MV-4-11 (cell line): Measurements from ENCODE around the gene PAFAH1B1.

Experiments
- DNase-seq: peaks from one replicate; lab custom pipeline; 2025; lab: John Stamatoyannopoulos, UW

PAFAH1B1 gene

DNA sequence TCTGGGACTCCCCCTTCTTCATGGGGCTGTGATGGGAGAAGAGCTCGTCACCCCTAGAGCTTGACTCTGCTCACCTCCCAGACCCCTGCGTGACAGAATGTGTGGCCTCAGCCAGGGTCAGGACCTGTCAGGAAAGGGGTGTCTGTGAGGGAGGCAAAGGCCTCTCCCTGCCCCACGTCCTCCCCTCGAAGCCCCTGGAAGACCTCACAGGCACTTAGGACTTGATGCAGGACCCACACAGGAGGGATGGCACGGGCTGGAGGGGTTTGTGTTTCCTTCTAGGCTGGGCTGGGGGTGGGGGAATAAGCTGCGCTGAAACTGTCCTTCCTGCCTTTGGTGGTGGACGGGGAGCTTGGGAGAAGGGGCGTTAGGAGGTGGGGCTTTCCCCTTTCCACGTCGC lies 129.2 kb downstream of the PAFAH1B1 start:
- no peak for DNase-seq

DNA sequence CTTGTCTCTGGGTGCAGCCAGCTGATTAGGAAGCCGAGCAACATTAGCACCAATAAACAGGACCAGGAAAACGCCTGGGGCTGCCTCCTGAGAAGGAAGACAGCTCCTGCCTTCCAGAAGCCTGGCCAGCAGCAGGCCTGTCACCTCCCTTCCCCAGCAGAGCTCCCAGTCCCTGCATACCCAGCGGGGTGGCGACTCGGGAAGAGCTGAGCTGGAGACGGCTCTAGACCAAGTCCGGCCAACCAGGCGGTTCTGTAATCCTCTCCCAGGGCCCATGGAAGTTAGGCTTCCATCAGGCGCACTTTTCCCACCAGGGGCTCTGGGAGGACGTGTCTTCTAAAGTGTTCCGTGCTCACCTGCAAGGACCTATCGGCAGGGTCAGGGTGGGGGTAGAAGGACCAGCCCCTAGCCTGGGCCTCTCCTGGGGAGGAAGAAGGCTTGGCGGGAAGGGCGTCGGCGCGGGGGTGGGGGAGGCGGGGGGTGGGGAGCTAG lies 130.1 kb downstream of the PAFAH1B1 start:
- DNase-seq, result no peak

DNA sequence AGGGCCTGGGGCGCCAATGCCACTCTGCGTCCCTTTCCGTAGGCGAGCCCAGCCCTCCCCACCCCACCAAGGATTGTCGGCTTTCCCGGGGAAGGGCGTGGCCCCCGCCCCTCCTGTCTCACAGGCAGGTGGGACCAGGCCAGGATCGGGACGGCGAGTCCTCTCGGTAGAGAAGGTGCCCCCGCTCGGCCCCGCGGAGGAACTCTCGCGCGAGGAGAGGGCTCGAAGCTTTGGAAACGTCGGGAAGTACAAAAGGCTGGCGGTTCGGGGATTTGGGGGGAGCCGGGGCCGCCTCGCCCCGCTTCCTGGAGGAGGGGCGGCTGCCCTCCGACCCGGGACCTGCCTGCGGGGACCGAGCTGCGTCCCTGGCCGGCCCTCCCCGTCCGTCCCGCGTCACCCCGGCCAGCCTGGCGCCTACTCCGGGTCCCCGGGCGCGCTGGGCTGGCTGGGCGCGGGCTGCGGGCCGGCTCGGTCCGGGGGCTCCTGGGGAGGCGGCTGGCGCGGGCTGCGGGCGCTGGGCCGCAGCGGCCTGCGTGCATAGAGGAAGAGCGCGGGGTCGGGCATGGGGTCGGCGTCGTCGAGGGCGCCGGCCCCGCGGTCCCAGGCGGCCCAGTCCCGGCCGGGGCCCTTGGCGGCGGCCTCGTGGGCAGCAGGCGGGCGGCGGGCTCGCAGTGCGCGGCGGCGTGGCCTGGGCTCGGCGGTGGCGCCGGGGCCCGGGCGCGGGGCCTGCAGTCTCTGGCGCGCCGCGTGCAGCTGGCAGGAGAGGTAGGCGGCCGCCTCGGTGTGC lies 130.7 kb downstream of the PAFAH1B1 start:
- DNase-seq, result no peak

DNA sequence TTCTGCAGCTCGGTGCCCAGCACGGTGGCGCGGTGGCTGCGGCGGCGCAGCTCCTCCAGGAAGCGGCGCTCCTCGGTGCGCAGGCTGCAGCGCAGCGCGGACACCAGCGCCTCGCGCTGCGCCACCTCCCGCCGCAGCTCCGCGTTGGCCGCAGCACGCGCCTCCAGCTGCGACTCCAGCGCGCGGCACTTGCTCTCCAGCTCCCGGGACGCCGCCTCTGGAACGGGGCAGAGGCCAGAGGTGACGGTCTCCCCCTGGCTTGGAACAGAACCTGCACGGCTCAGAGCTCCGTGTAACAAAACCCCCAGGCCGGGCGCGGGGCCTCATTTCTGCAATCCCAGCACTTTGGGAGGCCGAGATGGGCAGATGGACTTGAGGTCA lies 131.3 kb downstream of the PAFAH1B1 start:
- no peak for DNase-seq

DNA sequence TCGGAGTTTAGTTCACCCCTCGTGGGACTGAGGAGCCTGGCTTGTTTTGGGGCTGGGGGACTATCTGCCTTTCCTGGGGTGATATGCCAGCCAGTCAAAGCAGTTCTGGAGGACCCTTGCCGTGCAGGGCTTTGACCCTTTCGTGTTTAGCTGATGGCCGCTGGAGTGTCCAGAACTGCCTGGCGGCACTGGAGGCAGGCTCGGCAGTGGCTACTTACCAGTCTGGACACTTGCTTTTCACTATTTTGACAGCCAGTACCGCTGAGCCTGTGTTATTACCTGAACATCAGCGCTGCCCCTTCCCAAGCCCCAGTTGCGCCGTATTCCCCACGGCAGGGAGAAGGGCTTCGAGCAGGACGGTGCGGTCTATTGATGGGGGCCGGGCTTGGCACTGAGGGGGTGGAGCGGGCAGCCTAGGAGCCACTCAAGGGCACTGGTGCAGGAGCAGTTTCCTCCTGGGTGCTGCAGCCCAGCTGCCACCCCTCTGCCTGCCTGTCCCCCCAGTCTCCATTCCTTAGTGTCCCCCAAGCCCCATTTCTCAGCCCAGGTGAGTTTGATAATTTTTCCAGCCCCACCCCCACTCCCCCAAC lies 137.4 kb downstream of the PAFAH1B1 start:
- DNase-seq, result no peak

DNA sequence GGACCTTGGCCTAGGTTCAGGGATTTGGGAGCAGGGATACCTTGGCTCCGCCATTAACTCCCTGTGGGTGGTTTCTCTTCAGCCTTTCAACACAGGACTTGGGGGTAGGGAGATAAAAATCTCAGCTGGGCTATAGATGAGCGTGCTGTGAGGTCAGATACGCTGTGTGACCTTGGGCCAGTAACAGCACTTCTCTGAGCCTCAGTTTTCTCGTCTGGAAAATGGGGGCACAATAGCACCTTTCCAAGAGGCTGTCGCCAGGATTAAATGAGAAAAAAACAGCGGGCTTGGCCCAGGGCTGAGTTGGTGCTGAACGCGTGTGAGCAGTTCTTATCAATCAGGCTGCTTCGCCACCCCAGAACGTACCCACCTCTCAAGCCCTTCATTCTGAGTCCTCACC lies 138.4 kb downstream of the PAFAH1B1 start:
- DNase-seq, result no peak

DNA sequence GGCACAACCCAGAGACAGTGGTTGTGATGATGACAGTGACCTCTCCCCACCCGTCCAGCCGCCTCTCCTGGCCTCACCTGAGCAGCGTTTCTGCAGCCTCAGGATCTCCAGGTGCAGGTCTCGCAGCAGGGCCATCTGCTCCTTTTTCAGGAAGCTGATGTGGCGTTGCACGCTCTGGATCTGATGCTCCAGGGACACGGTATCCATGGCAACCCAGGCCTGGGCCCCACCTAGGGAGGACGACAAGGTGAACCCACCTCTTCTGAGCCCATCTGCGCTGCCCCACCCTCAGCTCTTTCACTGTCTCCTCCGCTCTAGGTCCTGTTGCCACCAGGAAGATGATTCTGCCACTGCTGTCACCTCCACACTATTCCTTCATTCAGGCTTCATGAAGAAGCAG lies 141.5 kb downstream of the PAFAH1B1 start:
- no peak for DNase-seq
